H1 (cell line): ENCODE data around the gene GDNF.

ENCODE experiments used
- CREB1 ChIP-seq: IDR thresholded peaks from 2 replicates; pipeline ENCODE4 v1.6.1; 2012; ENCODE audit warnings: inconsistent platforms
- EZH2 ChIP-seq: fragments of 200-600 bp; sonication (generic); IDR thresholded peaks from 2 replicates; pipeline ENCODE4 v1.7.1; 2012; ENCODE audit warnings: low read depth, mild to moderate bottlenecking, moderate library complexity, low read length, inconsistent platforms; ENCODE audit not compliant: severe bottlenecking
- NRF1 ChIP-seq: IDR thresholded peaks from 2 replicates; pipeline ENCODE4 v1.6.1; 2011; ENCODE audit warnings: mild to moderate bottlenecking, low read depth, low read length, improper control_type of control experiment
- PHF8 ChIP-seq: fragments of 200-600 bp; sonication (generic); conservative IDR thresholded peaks from 2 replicates; pipeline ENCODE4 v1.7.1; 2012; ENCODE audit warnings: low read depth, mild to moderate bottlenecking, inconsistent platforms, low read length, moderate library complexity
- RAD21 ChIP-seq, 2 experiments: IDR thresholded peaks in 1 of 2; conservative IDR thresholded peaks in 1 of 2; 2 replicates each; pipeline ENCODE4 v1.6.1; 2011; ENCODE audit warnings: low read depth in 2 of 2, low read length in 2 of 2, improper control_type of control experiment in 1 of 2, inconsistent platforms in 1 of 2, mild to moderate bottlenecking in 1 of 2, moderate library complexity in 1 of 2
- SP1 ChIP-seq: IDR thresholded peaks from 2 replicates; pipeline ENCODE4 v1.6.1; 2011; ENCODE audit warnings: low read depth, low read length
- ZNF274 ChIP-seq: IDR thresholded peaks from 2 replicates; pipeline ENCODE4 v1.7.0; 2012; ENCODE audit warnings: low read length, borderline replicate concordance; ENCODE audit errors: extremely low read depth
- TF ChIP-seq, protein P1 (sequence below), 3 experiments: IDR thresholded peaks; 1 replicate in 2 of 3; 2 replicates in 1 of 3; pipeline versions ENCODE4 v1.5.1 to v1.6.1; 2011; ENCODE audit warnings: low read length in 3 of 3, mild to moderate bottlenecking in 3 of 3, inconsistent platforms in 2 of 3, low read depth in 1 of 3, moderate library complexity in 1 of 3; ENCODE audit not compliant: insufficient read depth in 1 of 3; ENCODE audit errors: control extremely low read depth in 1 of 3

DNA sequence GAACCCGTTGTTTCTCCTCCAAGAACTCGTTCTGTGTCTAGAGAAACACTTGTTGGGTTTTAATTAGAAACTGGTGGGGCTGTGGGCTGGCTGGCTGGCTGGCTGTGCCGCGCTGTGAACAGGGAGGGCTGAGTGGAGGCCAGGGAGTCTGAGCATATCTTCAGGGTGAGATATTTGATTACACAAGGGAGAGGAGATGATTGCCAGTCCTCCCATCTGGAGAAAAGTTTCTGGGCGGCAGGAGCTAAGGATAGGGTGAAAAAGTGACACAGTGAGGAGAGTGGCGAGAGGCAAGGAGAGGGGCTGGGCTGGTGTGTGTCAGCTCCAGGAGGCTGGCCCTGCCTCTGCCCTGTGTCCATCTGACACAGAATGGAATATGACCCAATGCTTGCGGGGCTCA is 63.0 kb downstream of the GDNF start:
- no peak for TF ChIP-seq ZNF274
- TF ChIP-seq, protein P1, sequence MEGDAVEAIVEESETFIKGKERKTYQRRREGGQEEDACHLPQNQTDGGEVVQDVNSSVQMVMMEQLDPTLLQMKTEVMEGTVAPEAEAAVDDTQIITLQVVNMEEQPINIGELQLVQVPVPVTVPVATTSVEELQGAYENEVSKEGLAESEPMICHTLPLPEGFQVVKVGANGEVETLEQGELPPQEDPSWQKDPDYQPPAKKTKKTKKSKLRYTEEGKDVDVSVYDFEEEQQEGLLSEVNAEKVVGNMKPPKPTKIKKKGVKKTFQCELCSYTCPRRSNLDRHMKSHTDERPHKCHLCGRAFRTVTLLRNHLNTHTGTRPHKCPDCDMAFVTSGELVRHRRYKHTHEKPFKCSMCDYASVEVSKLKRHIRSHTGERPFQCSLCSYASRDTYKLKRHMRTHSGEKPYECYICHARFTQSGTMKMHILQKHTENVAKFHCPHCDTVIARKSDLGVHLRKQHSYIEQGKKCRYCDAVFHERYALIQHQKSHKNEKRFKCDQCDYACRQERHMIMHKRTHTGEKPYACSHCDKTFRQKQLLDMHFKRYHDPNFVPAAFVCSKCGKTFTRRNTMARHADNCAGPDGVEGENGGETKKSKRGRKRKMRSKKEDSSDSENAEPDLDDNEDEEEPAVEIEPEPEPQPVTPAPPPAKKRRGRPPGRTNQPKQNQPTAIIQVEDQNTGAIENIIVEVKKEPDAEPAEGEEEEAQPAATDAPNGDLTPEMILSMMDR (IDR thresholded peaks at IDR 0.05; ENCODE audit: control extremely low read depth in 1 of 3, insufficient read depth in 1 of 3, low read depth in 1 of 3, low read length in 3 of 3), result no peak
- no peak for TF ChIP-seq PHF8
- TF ChIP-seq CREB1, result no peak
- no peak for TF ChIP-seq NRF1
- TF ChIP-seq RAD21 (IDR thresholded peaks at IDR 0.05 in 1 of 2, conservative IDR thresholded peaks at IDR 0.05 in 1 of 2; ENCODE audit: low read depth in 2 of 2, low read length in 2 of 2), result no peak
- no peak for TF ChIP-seq EZH2
- TF ChIP-seq SP1, result no peak
